ENCODE data around the gene OST4. TPM values are rescaled to one million over a fixed set of nuclear protein-coding genes. Genes with fewer than 3 reads are reported as not detected.
"Not testable (repeated sequence)": the region's sequence is repeated elsewhere in the genome, so short reads cannot be mapped to it uniquely, and the experiment has no call there.

The OST4 gene
- total RNA-seq, 1 donor from 2014 or later, result 141 TPM

- ATAC-seq, result no peak
- DNase-seq (ENCODE audit: low spot score), result no peak
Observed at GRCh38 chr2:27080140-27080469, 8.7 kb upstream of the OST4 start.

GRCh38 chr2:27079233-27080139, 8.0 kb upstream of the OST4 start:
- no peak for ATAC-seq

GRCh38 chr2:27078267-27079194, 7.1 kb upstream of the OST4 start, which contains the start of gene EMILIN1:
TSS of gene EMILIN1 (plus strand) at chr2:27078615. CDS start at chr2:27079066, 451 bp downstream.
- DNase-seq (ENCODE audit: low spot score) (no peak), ATAC-seq (peak; percentile 17)

More at GRCh38 chr2:27079233-27080139, 8.0 kb upstream of the OST4 start:
- no peak for DNase-seq (ENCODE audit: low spot score)

- no peak for ATAC-seq
- DNase-seq (ENCODE audit: low spot score), result no peak
Observed at GRCh38 chr2:27077231-27077630, 5.8 kb upstream of the OST4 start.

- ATAC-seq (no peak), DNase-seq (ENCODE audit: low spot score) (no peak)
Observed at GRCh38 chr2:27076323-27076722, 4.9 kb upstream of the OST4 start.

- not testable (repeated sequence) for ATAC-seq; DNase-seq (ENCODE audit: low spot score)
Observed at GRCh38 chr2:27075566-27075871, 4.1 kb upstream of the OST4 start.

- ATAC-seq, result no peak
- no peak for DNase-seq (ENCODE audit: low spot score)
Observed at GRCh38 chr2:27074738-27075565, 3.5 kb upstream of the OST4 start.

- no peak for ATAC-seq
- no peak for DNase-seq (ENCODE audit: low spot score)
Observed at GRCh38 chr2:27073782-27074181, 2.3 kb upstream of the OST4 start.

GRCh38 chr2:27072920-27073319, 1.5 kb upstream of the OST4 start:
- ATAC-seq (no peak), DNase-seq (ENCODE audit: low spot score) (no peak)

- DNase-seq (ENCODE audit: low spot score) (no peak), ATAC-seq (peak; percentile 39)
Observed at GRCh38 chr2:27071990-27072830, 756 bp upstream of the OST4 start.

GRCh38 chr2:27070653-27071276, 689 bp downstream of the OST4 start:
- ATAC-seq, result peak; percentile 2
- no peak for DNase-seq (ENCODE audit: low spot score)

GRCh38 chr2:27069961-27070618, 1.4 kb downstream of the OST4 start:
- ATAC-seq (no peak), DNase-seq (ENCODE audit: low spot score) (no peak)

GRCh38 chr2:27069436-27069835, 2.0 kb downstream of the OST4 start:
- no peak for DNase-seq (ENCODE audit: low spot score)
- ATAC-seq, result no peak

- ATAC-seq (no peak), DNase-seq (ENCODE audit: low spot score) (no peak)
Observed at GRCh38 chr2:27067385-27067784, 4.1 kb downstream of the OST4 start.

GRCh38 chr2:27065128-27065527, 6.3 kb downstream of the OST4 start:
- ATAC-seq, result no peak
- DNase-seq (ENCODE audit: low spot score), result no peak

- DNase-seq (ENCODE audit: low spot score) (no peak), ATAC-seq (peak; percentile 84)
Observed at GRCh38 chr2:27060323-27060722, 11.1 kb downstream of the OST4 start.

GRCh38 chr2:27059141-27059820, 12.2 kb downstream of the OST4 start:
- ATAC-seq, result peak; percentile 58
- no peak for DNase-seq (ENCODE audit: low spot score)

- no peak for ATAC-seq
- DNase-seq (ENCODE audit: low spot score), result no peak
Observed at GRCh38 chr2:27058210-27058609, 13.2 kb downstream of the OST4 start.

Data from left lobe of liver (tissue), 2 donors.